WTC11 (cell line): ENCODE data around the gene SHANK1.

ENCODE experiments used
- FOXK1 ChIP-seq: sonication (generic); formaldehyde crosslinking; IDR thresholded peaks from 2 replicates; pipeline ENCODE4 v1.8.0; 2022; ENCODE audit warnings: mild to moderate bottlenecking, moderate library complexity, missing genetic modification reagents
- GABPB1 ChIP-seq: sonication (generic); formaldehyde crosslinking; IDR thresholded peaks from 2 replicates; pipeline ENCODE4 v1.8.1; 2023; ENCODE audit warnings: mild to moderate bottlenecking, missing genetic modification reagents
- JUN ChIP-seq: sonication (generic); formaldehyde crosslinking; IDR thresholded peaks from 2 replicates; pipeline ENCODE4 v1.8.0; 2023; ENCODE audit warnings: mild to moderate bottlenecking, missing genetic modification reagents
- NR1H2 ChIP-seq: sonication (generic); formaldehyde crosslinking; IDR thresholded peaks from 2 replicates; pipeline ENCODE4 v1.9.0; 2021; ENCODE audit warnings: mild to moderate bottlenecking, moderate library complexity, missing genetic modification reagents
- SMAD4 ChIP-seq: sonication (generic); formaldehyde crosslinking; IDR thresholded peaks from 2 replicates; pipeline ENCODE4 v1.8.0; 2022; ENCODE audit warnings: mild to moderate bottlenecking, missing genetic modification reagents
- ZNF219 ChIP-seq: sonication (generic); formaldehyde crosslinking; IDR thresholded peaks from 2 replicates; pipeline ENCODE4 v1.8.0; 2023; ENCODE audit warnings: missing genetic modification reagents, mild to moderate bottlenecking, borderline replicate concordance
- TF ChIP-seq, protein P1 (sequence below): sonication (generic); formaldehyde crosslinking; conservative IDR thresholded peaks from 2 replicates; pipeline ENCODE4 v1.8.1; 2022; ENCODE audit warnings: mild to moderate bottlenecking, missing genetic modification reagents
- TF ChIP-seq, protein P2 (sequence below): fragments of 200-600 bp; IDR thresholded peaks from 2 replicates; pipeline ENCODE4 v1.8.0; 2022; ENCODE audit warnings: antibody characterized with exemption
- TF ChIP-seq, protein P3 (sequence below): sonication (generic); formaldehyde crosslinking; IDR thresholded peaks from 2 replicates; pipeline ENCODE4 v1.8.0; 2022; ENCODE audit warnings: mild to moderate bottlenecking, missing genetic modification reagents
- TF ChIP-seq, protein P4 (sequence below): sonication (generic); formaldehyde crosslinking; IDR thresholded peaks from 2 replicates; pipeline ENCODE4 v1.8.1; 2023; ENCODE audit warnings: mild to moderate bottlenecking, moderate library complexity, missing genetic modification reagents
- TF ChIP-seq, protein P5 (sequence below): sonication (generic); formaldehyde crosslinking; IDR thresholded peaks from 2 replicates; pipeline ENCODE4 v1.8.1; 2023; ENCODE audit warnings: mild to moderate bottlenecking, missing genetic modification reagents, moderate library complexity
- TF ChIP-seq, protein P6 (sequence below): sonication (generic); formaldehyde crosslinking; IDR thresholded peaks from 2 replicates; pipeline ENCODE4 v1.8.1; 2022; ENCODE audit warnings: low read depth, mild to moderate bottlenecking, moderate library complexity, missing genetic modification reagents, borderline replicate concordance

DNA sequence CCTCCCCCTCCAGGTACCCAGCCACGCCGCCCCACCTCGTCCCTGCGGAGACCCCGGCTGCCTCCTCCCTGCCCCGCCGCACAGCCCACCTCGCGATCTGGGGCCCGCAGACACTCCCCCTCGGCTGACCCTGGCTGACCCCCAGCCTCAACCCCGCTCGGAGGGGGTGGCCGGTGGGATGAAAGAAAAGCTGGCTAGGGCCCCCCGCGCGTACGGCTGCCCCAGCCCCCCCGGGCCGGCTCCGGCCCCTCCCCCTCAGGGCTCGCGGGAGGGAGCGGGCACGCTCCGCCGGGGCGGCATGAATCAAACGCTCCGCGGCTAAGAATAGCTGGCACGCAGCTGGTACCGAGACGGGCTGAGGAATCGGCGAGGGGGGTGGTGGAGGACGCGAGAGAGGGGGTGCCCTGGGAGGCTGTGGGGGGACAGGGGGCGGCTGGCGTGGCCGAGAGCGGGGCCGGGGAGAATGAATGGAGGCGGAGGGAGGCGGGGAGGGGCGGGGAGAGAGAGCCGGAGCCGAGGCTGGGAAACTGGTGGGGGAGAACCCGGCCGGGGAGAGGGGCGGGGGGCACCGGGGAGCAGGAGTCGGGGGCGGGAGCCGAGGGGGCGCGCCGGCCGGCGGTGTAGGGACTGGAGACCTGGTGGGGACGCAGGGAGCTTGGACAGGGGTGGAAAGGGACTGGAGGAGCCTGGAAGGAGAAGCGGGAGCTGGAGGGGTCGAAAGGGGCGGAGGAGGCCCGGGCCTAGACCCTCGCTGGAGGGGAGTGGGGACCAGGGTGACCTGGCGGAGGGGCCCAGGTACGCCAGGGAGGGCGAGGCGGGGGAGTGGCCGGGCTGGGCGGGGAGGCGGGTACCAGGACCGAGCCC lies 1.1 kb downstream of the SHANK1 start:
- TF ChIP-seq GABPB1 (CRISPR knock-in tag) (no peak), JUN (no peak), ZNF219 (no peak), NR1H2 (CRISPR knock-in tag) (no peak), SMAD4 (CRISPR knock-in tag) (no peak), FOXK1 (no peak)
- TF ChIP-seq, protein P1, sequence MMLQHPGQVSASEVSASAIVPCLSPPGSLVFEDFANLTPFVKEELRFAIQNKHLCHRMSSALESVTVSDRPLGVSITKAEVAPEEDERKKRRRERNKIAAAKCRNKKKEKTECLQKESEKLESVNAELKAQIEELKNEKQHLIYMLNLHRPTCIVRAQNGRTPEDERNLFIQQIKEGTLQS, result no peak
- TF ChIP-seq, protein P2, sequence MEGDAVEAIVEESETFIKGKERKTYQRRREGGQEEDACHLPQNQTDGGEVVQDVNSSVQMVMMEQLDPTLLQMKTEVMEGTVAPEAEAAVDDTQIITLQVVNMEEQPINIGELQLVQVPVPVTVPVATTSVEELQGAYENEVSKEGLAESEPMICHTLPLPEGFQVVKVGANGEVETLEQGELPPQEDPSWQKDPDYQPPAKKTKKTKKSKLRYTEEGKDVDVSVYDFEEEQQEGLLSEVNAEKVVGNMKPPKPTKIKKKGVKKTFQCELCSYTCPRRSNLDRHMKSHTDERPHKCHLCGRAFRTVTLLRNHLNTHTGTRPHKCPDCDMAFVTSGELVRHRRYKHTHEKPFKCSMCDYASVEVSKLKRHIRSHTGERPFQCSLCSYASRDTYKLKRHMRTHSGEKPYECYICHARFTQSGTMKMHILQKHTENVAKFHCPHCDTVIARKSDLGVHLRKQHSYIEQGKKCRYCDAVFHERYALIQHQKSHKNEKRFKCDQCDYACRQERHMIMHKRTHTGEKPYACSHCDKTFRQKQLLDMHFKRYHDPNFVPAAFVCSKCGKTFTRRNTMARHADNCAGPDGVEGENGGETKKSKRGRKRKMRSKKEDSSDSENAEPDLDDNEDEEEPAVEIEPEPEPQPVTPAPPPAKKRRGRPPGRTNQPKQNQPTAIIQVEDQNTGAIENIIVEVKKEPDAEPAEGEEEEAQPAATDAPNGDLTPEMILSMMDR, result no peak
- TF ChIP-seq, protein P3, sequence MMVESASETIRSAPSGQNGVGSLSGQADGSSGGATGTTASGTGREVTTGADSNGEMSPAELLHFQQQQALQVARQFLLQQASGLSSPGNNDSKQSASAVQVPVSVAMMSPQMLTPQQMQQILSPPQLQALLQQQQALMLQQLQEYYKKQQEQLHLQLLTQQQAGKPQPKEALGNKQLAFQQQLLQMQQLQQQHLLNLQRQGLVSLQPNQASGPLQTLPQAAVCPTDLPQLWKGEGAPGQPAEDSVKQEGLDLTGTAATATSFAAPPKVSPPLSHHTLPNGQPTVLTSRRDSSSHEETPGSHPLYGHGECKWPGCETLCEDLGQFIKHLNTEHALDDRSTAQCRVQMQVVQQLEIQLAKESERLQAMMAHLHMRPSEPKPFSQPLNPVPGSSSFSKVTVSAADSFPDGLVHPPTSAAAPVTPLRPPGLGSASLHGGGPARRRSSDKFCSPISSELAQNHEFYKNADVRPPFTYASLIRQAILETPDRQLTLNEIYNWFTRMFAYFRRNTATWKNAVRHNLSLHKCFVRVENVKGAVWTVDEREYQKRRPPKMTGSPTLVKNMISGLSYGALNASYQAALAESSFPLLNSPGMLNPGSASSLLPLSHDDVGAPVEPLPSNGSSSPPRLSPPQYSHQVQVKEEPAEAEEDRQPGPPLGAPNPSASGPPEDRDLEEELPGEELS, result no peak
- TF ChIP-seq, protein P4, sequence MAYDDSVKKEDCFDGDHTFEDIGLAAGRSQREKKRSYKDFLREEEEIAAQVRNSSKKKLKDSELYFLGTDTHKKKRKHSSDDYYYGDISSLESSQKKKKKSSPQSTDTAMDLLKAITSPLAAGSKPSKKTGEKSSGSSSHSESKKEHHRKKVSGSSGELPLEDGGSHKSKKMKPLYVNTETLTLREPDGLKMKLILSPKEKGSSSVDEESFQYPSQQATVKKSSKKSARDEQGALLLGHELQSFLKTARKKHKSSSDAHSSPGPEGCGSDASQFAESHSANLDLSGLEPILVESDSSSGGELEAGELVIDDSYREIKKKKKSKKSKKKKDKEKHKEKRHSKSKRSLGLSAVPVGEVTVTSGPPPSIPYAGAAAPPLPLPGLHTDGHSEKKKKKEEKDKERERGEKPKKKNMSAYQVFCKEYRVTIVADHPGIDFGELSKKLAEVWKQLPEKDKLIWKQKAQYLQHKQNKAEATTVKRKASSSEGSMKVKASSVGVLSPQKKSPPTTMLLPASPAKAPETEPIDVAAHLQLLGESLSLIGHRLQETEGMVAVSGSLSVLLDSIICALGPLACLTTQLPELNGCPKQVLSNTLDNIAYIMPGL, result no peak
- TF ChIP-seq, protein P5, sequence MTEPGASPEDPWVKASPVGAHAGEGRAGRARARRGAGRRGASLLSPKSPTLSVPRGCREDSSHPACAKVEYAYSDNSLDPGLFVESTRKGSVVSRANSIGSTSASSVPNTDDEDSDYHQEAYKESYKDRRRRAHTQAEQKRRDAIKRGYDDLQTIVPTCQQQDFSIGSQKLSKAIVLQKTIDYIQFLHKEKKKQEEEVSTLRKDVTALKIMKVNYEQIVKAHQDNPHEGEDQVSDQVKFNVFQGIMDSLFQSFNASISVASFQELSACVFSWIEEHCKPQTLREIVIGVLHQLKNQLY (CRISPR knock-in tag), result no peak
- TF ChIP-seq, protein P6, sequence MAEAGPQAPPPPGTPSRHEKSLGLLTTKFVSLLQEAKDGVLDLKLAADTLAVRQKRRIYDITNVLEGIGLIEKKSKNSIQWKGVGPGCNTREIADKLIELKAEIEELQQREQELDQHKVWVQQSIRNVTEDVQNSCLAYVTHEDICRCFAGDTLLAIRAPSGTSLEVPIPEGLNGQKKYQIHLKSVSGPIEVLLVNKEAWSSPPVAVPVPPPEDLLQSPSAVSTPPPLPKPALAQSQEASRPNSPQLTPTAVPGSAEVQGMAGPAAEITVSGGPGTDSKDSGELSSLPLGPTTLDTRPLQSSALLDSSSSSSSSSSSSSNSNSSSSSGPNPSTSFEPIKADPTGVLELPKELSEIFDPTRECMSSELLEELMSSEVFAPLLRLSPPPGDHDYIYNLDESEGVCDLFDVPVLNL (CRISPR knock-in tag), result no peak
